SU-DHL-6 (cell line): ENCODE results near the gene ABHD8.

ENCODE experiments used
- CTCF ChIP-seq: fragments of 200-600 bp; sonication (generic); IDR thresholded peaks from one replicate; pipeline ENCODE4 v1.5.1; 2017; ENCODE audit warnings: antibody characterized with exemption, mild to moderate bottlenecking, low read length, moderate library complexity; ENCODE audit not compliant: insufficient read depth, poor library complexity, severe bottlenecking
- EZH2phosphoT487 ChIP-seq: fragments of 200-600 bp; sonication (generic), shearing (Covaris generic); conservative IDR thresholded peaks from 2 replicates; pipeline ENCODE4 v1.6.1; 2018; ENCODE audit warnings: mild to moderate bottlenecking, antibody characterized with exemption, low read length, moderate library complexity, mixed read lengths

- no peak for TF ChIP-seq CTCF
- no peak for TF ChIP-seq EZH2phosphoT487
Measured at GRCh38 chr19:17242431-17243208, 60.6 kb downstream of the ABHD8 start.
